A549 (cell line): ENCODE measurements around the gene KIAA2012.

ENCODE experiments used
- CTCF ChIP-seq: fragments of >200 bp; sonication (Bioruptor Twin); formaldehyde crosslinking; IDR thresholded peaks from 3 replicates; pipeline ENCODE4 v1.5.1; 2016
- EP300 ChIP-seq, 2 experiments: fragments of >200 bp; sonication (Bioruptor Twin); formaldehyde crosslinking; IDR thresholded peaks; 2 replicates in 1 of 2; 3 replicates in 1 of 2; pipeline ENCODE4 v1.6.1; 2016 to 2017
- HEYL ChIP-seq: fragments of 250-450 bp; sonication (Bioruptor Pico); IDR thresholded peaks from 2 replicates; pipeline ENCODE4 v1.8.0; 2021; ENCODE audit warnings: mild to moderate bottlenecking, moderate library complexity
- JUN ChIP-seq, 2 experiments: fragments of >200 bp; sonication (Bioruptor Twin); formaldehyde crosslinking; IDR thresholded peaks; 2 replicates in 1 of 2; 3 replicates in 1 of 2; pipeline ENCODE4 v1.6.1; 2016 to 2017
- KDM1A ChIP-seq: fragments of 200-600 bp; sonication (generic); IDR thresholded peaks from 2 replicates; pipeline ENCODE4 v1.6.1; 2016; ENCODE audit warnings: low read depth, mild to moderate bottlenecking
- MAZ ChIP-seq: fragments of 150-350 bp; IDR thresholded peaks from 2 replicates; pipeline ENCODE4 v1.6.1; 2014; ENCODE audit warnings: antibody characterized with exemption, low read depth, low read length, borderline replicate concordance
- PHF8 ChIP-seq: fragments of 200-600 bp; sonication (generic); IDR thresholded peaks from 2 replicates; pipeline ENCODE4 v1.6.1; 2016; ENCODE audit warnings: low read depth, mild to moderate bottlenecking, antibody characterized with exemption, moderate library complexity, borderline replicate concordance
- POLR2A ChIP-seq: IDR thresholded peaks from 2 replicates; pipeline ENCODE4 v1.6.1; 2012; ENCODE audit warnings: mild to moderate bottlenecking, low read length
- RCOR1 ChIP-seq: fragments of 150-350 bp; IDR thresholded peaks from 2 replicates; pipeline ENCODE4 v1.6.1; 2014; ENCODE audit warnings: antibody characterized with exemption, low read length, low read depth
- ZFP36 ChIP-seq: fragments of 450-650 bp; IDR thresholded peaks from 2 replicates; pipeline ENCODE4 v1.6.1; 2014; ENCODE audit warnings: borderline replicate concordance; ENCODE audit not compliant: partially characterized antibody

- no peak for TF ChIP-seq HEYL (CRISPR knock-in tag)
- TF ChIP-seq EP300 (IDR thresholded peaks at IDR 0.05), result no peak
- TF ChIP-seq CTCF, result no peak; the same call in 1 of the 3 replicates
- TF ChIP-seq POLR2A, result peak; percentile 55
- peak; percentile 63 for TF ChIP-seq PHF8
- no peak for TF ChIP-seq KDM1A
- peak; percentile 44 to 70; a peak in 4 of 5 replicates for TF ChIP-seq JUN (IDR thresholded peaks at IDR 0.05)
- TF ChIP-seq ZFP36, result no peak
- TF ChIP-seq RCOR1, result no peak
- peak; percentile 88; the same call in 1 of the 2 replicates for TF ChIP-seq MAZ
These were observed 39.5 kb upstream of the KIAA2012 start, which contains the start of gene FZD7 for GRCh38 chr2:202033317-202034248.
